SK-N-SH treated with all-trans-retinoic acid at 6 μM for 48 hours (cell line): ENCODE results near the gene POLR3K.

Experiments used
- PATZ1 ChIP-seq: fragments of 250-450 bp; sonication (Bioruptor Pico); IDR thresholded peaks from 2 replicates; pipeline ENCODE4 v1.8.0; 2020; ENCODE audit warnings: mild to moderate bottlenecking, moderate library complexity, borderline replicate concordance
- ZFP3 ChIP-seq: fragments of 250-450 bp; sonication (Bioruptor Pico); IDR thresholded peaks from 2 replicates; pipeline ENCODE4 v1.5.0; 2020; ENCODE audit warnings: mild to moderate bottlenecking, moderate library complexity
- ZNF565 ChIP-seq: fragments of 450-650 bp; formaldehyde crosslinking; conservative IDR thresholded peaks from 2 replicates; pipeline ENCODE4 v1.5.0; 2020; ENCODE audit warnings: low read depth, mild to moderate bottlenecking, moderate library complexity
- ZNF70 ChIP-seq: fragments of 450-650 bp; formaldehyde crosslinking; IDR thresholded peaks from 2 replicates; pipeline ENCODE4 v1.5.0; 2020; ENCODE audit warnings: mild to moderate bottlenecking, moderate library complexity

GRCh38 chr16:62968-63391 lies 9.6 kb upstream of the POLR3K start:
- no peak for TF ChIP-seq PATZ1
- TF ChIP-seq ZFP3, result no peak
- no peak for TF ChIP-seq ZNF565 (CRISPR knock-in tag)
- no peak for TF ChIP-seq ZNF70 (CRISPR knock-in tag)
